GM21515 (cell line): ENCODE data around the gene ESYT3.
"Not testable (repeated sequence)": the region's sequence is repeated elsewhere in the genome, so short reads cannot be mapped to it uniquely, and the experiment has no call there.

Source experiments
- ATAC-seq: cut with Tn5 transposase; IDR thresholded peaks from one replicate; pipeline ENCODE4 v1.9.1; 2021; ENCODE audit not compliant: unreplicated experiment

Gene ESYT3

DNA sequence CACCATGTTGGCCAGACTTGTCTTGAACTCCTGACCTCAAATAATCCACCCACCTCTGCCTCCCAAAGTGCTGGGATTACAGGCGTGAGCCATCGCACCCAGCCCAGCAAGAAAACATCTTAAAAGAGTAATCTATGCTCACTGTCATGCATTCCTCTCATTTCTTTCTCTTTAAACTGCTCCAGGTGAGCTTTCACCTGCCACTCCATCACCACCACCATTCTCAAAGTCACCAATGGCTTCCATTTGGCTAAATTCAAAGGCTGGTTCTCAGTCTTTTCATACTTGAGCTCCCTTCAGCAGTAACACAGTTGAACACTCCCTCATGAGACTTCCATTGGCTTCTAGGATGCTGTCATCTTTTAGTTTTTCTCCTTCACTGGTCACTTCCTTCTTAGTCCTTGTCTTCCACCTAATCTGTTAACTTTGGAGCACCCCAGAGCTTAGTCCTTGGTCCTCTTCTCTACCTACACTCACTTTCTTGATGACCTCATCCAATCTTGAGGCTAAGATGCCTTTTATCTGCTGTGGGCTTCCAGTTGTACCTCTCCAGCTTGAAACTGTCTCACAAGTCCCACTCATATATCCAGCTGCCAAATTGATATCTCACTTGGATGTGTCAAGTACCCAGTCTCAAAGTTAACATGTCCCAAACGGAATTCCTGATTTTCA is 27.0 kb upstream of the ESYT3 start:
- no peak for ATAC-seq

DNA sequence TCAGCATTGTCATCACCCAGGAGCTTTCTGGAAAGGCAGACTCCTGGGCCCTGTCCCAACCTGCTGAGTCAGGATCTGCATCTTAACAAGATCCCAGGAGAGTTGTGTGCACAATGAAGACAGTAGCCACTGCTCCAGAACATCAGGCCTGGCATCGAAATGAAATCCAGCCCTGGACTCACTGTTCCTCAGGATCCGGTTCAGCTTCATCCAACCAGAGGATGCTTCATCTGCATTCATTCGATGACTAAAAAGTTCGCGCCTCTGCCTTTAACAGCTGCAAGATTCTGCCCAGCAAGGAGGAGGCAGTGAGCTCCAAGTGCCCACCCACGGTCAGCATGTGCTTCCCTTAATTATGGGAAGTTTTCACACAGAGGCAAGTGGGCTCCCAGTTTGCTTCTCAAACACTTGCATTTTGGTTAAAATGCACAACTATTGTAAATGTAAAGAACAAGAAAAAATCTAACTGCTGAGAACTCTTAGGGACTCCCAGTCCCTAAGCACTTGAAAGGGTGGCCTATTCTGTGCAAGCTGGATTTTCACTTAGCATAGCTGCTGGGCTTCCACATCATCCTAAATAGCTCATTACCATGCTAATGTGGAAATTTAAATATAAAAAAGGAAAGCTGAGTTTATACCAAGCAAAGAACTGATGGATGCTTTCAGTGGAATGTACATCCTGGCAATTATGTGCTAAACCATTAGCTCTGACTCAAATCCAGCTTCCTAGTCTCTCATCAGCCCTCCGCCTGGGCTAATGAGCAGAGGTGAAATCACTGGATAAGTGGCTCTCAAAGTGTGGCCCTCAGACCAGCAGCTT is 25.5 kb upstream of the ESYT3 start:
- ATAC-seq, result no peak

DNA sequence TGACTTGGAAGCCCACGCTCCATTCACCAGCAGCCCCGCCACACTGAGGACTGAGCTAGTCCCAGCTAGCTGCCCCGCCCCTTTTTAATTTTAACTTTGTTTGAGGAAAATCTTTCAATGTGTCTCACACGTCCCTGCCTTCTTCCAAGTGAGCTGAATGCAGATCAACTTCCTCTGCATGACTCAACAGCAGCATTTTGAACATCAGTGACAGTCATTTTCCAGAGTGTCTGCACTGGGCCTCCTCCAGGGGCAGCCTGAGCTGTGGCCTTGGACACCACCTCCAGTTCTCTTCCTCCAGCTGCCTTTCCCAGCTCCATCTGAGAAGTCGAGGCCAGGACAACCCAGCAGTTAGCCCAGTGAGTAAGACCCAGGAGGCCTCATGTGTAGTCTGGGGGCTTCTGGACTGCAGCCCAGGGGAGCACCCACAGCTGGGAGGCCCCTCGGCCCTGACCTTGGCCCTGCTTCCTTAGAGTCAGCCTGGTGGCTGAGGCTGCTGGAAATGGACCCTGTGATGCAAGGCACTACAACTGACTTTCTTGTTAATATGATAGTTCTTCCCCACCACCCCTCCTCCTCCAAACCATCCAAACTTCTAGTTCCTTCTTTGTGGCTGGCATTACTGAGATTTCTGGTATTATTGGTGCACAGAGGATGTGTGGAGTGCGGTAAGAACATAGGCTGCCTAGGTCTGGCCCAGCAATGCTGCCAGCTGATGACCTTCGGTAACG is 21.4 kb upstream of the ESYT3 start:
- no peak for ATAC-seq

DNA sequence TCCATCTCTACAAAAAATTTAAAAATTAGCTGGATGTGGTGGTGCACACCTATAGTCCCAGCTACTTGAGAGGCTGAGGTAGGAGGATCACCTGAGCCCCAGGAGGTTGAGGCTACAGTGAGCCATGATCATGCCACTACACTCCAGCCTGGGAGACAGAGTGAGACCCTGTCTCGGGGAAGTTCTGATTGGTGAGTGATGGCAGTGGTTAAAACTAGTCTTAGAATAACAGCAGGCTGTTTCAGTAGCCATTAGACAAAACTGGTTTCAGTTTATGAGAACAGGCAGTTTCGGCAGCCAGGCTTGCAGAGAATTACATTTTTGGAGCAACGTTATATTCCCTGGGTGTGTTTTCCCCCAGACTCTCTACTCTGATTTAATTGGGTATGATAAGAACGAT is 18.2 kb upstream of the ESYT3 start:
- ATAC-seq, result not testable (repeated sequence)

DNA sequence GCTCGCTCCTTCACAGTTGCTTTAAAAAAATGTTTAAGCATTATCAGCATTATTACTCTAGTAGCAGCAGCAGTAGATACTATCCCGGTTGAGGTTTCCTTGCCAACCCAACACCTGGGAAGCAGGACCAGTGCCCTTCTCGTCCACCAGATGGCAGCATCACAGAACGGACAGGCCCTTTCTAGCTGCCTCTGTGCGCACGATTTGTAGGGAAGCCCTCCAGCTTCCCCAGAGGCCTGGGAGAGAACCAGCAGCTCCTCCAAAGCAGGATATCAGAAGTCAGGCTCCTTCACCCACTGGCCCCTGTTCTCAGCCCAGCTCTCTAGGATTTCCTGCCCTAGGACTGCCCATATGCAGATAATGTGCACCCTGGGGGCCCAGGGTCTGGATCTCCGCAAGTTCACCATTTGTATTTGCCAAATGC is 16.8 kb upstream of the ESYT3 start:
- peak; percentile 67 for ATAC-seq

DNA sequence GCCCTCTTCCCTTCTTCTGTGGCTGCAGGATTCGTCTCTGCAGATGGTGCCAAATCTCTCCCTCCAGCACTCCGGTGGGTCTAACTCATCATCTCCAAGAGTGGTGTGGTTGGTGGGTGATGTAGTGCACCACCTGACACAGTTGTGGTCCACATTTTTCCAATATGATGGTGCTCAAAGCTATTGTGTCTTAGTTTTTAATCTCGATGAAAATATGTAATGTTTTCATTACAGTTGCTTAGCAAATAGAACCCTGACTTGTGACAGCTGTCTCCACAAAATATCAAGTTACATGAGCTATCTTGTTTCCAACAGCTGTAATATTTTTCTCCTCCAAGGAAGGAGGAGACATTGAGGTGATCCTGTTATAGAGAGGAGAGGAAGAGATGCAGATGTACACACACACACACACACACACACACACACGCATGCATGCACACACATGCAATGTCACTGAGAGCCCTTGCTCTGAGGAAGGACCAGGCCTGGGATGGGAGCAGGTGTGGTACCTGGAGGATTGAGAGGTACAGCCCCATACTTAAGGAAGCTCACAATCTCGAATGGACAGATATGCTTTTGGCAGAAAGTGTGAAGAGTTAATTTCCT is 15.7 kb upstream of the ESYT3 start:
- ATAC-seq, result no peak

DNA sequence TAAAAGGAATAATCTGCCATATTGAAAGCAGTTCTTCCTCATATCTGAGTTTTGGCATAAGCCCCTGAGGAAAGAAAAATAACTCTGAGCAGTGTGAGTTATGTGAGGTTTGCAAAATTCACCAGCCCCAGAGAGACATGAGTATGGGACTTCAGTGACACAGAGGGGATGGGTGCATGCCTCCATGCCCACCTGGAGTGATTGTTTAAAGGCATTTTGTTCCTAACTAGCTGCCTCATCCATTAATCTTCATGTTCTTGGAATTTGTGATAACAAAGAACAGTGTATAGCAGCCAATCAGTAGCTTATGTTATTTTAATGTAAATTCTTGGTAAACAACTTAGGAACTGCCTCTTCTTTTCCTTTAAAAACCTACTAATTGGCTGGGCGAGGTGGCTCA is 11.1 kb upstream of the ESYT3 start:
- ATAC-seq, result no peak

DNA sequence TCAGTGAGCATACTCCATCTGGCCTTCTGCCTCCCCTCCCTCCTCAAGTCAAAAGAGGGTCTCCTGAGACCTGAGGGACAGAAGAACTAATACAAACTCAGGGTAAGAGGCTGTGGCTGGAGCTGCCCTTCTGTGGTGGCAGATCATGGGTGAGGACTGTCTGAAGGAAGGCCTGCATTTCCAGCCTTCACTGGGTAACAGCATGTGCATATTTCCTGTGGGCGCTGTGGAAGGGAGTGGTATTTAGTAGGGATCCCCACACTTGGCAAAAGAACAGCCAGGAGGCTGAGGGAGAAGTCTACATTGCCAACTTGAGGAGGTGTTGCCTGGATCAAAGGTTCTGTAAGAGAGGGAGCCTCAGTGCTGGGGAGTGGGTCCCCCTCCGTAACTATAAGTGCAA is 10.1 kb upstream of the ESYT3 start:
- ATAC-seq, result no peak

DNA sequence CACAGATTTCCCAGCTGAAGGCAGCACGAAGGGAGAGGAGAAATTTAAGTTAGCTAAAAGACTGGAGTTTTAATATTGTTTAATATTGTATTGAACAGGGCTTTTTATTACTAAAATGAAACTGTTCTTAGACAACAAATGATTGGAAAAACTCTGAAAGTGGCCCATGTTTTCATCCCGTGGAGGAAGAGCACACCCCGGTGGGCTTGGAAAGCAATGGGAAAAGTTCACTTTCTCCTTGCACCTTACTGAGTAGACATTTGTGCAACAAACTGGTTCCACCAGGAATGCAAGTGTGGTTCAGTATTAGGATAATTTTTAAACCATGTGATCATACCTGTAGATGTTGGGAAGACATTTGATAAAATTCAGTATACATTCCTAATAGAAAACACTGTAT is 8.2 kb upstream of the ESYT3 start:
- no peak for ATAC-seq

DNA sequence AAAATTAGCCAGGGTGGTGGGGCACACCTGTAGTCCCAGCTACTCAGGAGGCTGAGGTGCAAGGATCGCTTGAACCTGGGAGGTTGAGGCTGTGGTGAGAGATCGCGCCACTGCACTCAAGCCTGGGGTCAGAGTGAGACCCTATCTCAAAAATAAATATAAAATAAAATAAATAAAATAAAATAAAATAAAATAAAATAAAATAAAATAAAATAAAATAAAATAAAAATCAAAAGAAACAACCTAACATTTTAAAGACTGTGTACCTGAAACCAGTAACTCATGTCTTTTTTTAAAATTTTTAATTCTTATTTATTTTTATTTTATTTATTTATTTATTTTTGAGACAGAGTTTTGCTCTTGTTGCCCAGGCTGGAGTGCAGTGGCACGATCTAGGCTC is 7.7 kb upstream of the ESYT3 start:
- ATAC-seq, result not testable (repeated sequence)

DNA sequence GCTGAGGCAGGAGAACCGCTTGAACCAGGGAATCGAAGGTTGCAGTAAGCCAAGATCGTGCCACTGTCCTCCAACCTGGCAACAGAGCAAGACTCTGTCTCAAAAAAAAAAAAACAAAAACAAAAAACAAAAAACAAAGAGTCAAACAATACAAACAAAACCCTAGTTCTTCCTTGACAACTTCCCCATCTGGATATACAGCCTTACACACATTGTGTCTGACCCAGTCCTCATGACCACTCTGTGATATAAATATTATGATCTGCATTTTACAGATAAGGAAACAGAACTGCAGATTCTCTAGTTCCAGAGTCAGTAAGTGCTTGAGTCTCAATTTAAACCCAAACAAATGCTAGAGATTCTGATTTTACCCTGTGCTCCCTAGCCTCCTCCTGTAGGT is 4.8 kb upstream of the ESYT3 start:
- no peak for ATAC-seq

DNA sequence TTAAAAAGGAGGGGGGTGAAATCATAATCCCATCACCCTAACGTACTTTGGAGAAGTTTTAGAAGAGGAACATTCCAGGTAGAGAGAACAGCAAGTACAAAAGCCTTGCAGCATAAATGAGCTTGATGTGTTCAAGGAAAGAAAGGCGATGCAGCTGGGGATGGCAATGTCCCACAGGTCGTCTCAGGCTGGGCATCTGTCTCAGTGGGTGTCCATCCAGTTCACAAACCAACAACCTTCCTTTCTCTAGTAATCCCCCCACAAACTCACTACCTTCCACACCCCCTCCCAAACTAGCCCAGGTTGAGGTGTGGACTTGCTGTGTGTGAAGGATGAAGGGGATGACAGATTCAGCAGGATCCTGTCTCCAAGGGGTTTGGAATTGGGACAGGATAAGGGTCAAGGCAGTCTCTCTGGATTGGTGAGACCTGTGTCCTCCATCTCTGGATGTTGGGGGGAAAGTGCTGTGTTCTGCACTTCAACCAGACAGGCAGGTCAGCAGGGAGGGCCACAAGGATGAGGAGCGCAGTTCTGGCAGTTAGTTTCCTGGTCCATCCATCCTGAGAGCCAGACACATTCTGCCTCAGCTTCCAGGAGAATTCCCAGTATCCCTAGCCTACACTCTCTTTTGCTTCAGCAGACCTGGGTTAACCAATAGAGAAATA is 1.7 kb upstream of the ESYT3 start:
- no peak for ATAC-seq

DNA sequence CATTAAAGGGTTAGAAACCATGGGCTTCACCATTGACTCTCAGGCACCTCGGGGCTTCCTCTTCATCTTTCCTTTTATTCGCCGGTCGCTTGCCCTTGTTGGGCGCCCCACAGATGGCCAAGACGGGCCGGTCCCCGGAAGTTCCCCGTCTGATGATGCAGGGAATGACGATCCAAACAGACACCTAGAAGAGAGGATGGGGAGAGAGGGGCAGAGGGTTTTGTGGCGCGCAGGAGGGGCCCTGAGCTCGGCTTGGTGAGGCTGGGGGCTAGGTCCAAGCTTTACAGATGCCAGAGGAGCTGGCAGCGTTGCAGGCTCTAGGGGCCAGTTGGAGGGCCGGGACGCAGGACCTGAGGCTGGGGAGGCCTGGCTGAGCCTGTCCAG is 532 bp upstream of the ESYT3 start:
- no peak for ATAC-seq

DNA sequence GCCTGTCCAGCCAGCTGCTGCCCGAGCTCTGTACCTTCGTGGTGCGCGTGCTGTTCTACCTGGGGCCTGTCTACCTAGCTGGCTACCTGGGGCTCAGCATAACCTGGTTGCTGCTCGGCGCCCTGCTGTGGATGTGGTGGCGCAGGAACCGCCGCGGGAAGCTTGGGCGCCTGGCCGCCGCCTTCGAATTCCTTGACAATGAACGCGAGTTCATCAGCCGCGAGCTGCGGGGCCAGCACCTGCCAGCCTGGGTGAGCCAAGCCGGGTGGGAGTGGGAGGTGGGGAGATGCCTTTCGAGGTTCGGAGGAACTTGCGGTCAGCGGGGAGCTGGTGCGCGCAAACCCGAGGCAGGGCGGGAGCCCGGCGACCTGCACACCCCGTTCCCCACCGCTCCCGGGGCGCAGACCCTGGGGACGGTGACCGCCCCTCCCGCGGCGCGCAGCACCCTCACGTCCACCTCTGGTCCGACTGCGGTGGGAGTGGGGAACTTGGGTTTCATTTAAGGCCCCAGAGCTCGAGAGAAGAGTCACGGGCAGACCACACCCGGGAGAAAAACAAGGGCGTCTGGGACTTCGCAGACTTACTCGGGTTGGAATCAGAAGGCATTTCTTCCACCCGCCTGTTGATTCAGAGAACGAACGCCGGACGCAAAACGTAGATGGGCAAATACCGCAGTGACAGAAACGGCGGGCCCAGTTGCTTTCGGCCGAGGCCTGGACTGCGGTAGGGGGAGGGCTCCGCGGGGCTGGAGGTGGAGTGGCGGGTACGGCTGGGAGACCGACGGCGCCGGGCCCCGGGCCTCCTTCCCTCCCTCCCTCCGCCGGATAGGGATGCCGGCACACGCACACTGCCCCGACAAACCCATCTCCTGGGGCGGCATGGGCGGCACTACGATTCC is 708 bp downstream of the ESYT3 start:
- ATAC-seq, result no peak

DNA sequence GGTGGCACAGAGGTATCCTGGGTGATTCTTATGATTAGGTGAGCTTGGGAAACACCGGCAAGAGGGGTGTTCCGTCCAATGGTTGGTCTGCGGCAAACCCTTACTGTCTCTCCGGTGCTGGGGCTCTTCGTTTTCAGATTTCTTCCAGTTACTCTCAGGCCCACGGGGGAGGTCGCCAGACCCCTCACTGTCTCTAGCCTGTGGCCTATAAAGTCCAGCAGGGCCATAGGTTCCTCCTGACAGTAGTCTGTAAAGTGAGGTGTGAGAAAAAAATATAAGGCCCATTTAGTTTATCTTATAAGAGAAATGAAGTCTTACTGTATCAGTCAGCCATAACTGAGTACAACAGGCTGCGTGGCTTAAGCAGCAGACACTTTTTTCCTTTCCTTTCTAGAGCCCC is 1.4 kb downstream of the ESYT3 start:
- no peak for ATAC-seq

DNA sequence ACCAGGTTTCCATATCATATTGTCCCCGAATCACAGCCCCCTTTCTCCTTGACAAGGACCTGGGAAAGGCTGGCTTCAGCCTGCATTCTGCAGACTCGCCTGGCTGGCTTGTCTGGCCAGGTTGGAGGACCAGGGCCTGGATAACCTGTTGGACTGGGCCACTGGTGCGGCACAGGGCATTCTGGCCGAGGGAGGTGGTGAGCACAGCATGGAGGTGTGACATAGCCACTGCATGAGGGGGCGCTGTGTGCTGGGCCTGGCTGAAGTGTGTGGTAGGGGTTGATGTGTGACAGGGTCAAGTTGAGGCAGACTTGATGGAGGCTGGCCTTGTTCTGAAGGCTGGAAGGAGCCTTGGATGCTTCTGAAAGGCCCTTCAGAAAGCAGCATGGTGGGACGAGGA is 2.9 kb downstream of the ESYT3 start:
- no peak for ATAC-seq

DNA sequence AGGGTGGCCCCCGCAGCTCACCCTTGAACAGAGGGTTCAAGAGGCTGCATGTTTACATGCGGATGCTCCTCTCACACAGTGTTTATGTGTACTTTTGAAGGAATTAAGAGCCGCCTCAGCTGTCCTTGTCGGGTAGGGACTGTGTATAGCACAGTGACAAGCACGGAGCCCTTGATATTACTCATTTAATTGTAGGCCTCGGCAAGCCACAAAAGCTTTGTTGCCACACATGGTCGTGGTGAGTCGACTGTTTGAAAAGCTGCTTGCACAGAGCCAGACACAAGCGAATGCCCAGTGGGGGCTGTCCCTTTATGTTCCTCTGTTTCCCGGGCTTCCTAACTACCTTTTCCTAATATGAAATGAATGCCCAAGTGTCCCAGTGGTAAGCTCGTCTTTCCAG is 4.5 kb downstream of the ESYT3 start:
- ATAC-seq, result no peak

DNA sequence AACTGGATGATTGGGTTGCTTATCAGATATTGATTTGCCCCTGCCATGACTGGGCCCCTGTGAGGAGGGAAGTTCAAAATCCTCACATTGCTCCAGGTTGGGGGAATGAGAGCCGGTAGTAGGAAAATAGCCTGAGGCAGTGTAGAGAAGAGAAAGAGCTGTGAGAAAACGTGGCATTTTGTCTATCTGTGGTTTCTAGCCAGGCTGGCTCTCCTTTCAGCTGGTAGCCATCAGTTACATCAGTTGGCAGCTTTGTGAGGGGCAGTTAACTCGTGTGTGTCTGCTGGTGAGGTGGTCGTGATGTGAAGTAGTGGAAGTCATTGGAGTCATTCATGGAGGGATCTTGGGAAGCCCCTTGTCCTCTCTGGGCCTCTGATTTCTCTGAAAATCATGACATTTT is 5.2 kb downstream of the ESYT3 start:
- ATAC-seq, result no peak

DNA sequence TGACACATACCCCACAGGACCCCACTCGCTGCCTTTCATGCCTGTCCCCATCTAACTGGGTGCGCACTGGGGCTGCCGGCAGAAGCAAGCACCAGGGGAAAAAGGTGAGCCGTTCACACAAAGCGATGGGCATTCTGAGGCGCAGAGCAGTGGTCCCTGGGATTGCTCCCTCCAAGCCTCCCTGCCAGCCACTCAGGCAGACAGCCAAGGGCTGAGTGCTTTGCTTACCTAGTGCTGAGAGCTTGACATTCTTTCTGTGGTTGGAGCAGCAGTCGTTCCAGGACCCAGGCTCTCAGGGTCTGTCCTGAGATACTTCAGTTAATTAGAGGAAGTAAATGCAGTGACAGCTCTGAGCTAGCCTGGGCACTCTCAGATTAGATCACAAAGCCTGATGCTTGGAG is 5.7 kb downstream of the ESYT3 start:
- ATAC-seq, result no peak

DNA sequence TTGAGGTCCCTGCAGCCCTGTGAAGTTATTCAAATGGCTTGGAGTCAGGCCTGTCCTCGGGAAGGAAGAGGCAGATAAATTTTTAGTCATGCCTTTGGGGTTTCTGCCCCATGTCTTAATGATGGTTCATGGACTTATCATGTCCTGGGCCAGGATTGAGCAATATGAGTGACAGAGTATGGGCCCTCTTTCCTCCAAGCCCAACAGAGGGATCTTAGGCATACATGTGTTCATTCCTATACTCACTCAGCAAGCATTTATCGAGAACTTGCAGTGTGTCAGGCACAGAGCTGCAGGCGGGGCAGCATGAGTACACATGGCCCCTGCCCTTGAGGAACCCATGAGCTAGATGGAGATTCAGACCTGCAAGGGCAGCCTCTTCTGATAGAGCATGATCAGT is 6.2 kb downstream of the ESYT3 start:
- no peak for ATAC-seq
